ENCODE results near the gene SUGCT.
A peak's percentile ranks its signal among the peaks of the same experiment; 100 is the strongest.

The SUGCT gene

DNA sequence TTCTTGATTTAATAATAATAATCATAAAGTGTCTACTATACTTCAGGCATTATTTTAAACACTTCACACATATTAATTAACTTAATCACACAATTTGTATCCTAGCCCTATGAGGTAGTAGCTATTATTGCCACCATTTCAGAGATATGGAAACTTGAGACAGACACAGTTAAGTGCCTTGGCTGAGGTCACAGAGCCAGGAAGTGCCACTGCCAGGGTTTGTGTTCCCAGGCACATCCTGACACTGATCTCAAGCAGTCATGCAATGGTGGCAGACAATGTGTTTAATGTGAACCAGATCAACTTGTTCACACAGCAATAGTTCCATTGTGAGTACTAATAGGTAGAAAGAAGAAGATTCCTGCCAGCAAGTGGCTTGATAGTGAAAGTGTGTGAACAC, 666.0 kb downstream of the SUGCT start:
- no peak for DNase-seq

- peak; percentile 21 for DNase-seq
Observed at GRCh38 chr7:40802497-40802896, 667.7 kb downstream of the SUGCT start.

DNA sequence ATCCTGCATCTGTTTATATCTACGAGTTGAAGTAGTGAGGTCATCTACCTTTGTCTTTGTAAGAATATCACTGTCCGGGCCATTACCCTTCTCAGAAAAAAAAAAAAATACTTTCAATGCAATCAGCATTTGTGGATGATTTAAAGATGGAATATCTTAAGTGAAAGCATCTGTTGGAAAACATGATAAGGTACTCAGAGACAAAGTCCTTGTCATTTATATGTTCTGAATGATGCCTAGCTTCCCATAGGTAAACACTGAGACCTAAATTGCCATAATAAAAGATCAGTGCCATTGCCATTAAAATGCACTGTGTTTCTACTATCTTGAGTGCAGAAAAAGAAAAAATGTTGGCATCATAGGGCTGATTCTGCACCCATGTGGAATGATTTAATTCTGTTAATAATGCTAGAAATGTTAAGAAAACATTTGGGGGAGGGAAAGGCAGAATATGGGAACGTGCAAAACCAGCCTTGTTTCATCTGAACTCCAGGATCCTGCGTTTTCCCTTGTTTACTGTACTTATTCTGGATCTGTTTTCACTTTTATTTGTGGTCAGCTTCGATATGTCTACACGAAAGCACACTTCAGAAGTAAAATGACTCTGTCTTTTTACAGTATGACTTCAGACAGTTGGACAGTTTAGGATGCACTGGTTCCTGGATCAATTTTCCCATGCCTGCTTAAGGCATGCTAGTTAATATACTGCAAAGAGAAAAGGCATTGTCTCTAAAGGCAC, 669.8 kb downstream of the SUGCT start:
- peak; percentile 40 for DNase-seq

DNA sequence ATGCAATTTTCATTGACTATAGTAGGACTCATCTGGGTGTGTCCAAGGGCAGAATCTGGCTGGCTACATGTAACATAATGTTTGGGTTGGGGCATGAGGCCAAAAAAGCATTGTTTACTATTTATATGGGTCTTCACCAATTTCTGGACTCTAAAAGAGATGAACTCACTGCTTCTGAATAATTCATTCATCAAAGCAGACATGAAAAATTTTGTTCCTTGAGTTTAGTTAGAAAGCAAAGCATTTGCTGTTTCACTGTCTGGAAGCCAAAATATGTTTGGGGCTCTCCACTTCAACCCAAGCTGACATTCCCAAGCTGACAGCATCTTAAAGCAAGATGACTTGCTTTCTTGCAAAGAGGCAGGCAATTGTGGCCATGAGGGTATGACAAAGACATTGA, 670.6 kb downstream of the SUGCT start:
- DNase-seq: peak; percentile 49

- DNase-seq: peak; percentile 100
Observed at GRCh38 chr7:40808378-40808942, 673.7 kb downstream of the SUGCT start.

DNA sequence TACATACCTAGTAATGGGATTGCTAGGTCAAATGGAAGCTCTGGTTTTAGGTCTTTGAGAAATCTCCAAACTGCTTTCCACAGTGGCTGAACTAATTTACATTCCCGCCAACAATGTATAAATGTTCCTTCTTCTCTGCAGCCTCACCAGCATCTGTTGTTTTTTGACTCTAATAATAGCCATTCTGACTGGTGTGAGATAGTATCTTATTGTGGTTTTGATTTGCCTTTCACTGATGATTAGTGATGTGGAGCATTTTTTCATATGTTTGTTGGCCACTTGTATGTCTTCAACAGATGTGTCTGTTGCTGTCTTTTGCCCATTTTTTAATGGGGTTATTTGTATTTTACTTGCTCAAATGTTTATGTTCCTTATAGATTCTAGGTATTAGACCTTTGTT, 675.5 kb downstream of the SUGCT start:
- peak; percentile 66 for DNase-seq

- DNase-seq: peak; percentile 23
Observed at GRCh38 chr7:40811666-40812065, 676.9 kb downstream of the SUGCT start.

DNA sequence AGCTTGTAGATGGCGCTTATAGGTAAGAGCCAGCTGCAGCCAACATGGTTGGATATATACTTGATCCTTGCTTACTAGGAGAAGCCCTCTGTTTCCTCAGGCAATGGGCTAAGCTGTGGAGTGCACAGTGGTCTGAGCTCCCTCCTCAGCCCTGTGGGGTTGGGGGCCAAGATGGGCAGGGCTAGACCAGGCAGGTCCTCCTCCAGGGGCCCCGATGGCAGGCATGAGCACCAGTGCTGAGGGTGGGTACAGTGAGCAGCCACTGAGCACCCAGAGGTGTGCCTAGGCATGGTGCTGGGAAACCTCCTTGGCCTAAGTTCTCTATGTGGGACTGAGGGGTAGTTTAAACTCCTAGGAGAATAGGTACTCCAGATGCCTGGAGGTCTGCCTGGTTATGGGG, 680.2 kb downstream of the SUGCT start:
- no peak for DNase-seq

DNA sequence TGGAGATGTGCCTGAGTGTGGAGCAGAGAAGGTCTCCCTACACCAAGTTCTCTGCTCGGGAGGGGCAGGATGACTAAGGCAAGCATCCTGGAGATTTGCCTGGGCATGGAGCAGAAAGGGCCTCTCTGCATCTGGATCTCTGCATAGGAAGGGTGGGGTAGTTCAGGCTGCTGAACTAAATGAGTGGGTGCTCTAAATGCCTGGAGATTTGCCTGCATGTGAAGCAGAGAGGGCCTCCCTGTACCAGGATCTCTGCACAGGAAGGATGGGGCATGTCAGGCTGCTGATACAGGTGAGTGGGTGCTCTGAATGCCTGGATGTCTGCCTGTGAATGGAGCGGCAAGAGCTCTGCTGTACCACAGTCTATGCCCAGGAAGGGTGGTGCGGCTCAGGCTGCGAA, 680.7 kb downstream of the SUGCT start:
- DNase-seq: peak; percentile 81

DNA sequence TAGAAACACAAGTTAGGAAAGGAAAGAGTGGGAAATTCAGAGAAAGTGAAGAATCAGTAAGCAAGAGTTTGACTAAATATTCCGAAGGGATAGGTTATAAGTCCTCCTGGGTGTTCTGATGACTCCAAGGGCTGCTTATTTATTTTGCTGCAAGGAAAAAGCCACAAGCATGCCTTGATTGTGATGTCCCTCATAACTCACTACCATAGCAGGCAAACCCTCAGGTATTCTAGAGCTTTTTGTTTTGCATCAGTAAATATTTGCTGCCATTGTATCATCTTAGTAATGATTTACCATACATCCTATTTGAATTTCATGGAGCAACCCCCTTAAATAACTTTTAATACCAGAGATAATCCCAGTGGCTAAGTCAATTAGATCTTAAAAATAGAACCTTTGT, 688.1 kb downstream of the SUGCT start:
- peak; percentile 47 for DNase-seq

GRCh38 chr7:40824461-40824860, 689.7 kb downstream of the SUGCT start:
- DNase-seq: no peak

GRCh38 chr7:40826411-40827221, 691.8 kb downstream of the SUGCT start:
- DNase-seq: peak; percentile 49

- DNase-seq: peak; percentile 56
Observed at GRCh38 chr7:40827222-40828085, 692.6 kb downstream of the SUGCT start.

DNA sequence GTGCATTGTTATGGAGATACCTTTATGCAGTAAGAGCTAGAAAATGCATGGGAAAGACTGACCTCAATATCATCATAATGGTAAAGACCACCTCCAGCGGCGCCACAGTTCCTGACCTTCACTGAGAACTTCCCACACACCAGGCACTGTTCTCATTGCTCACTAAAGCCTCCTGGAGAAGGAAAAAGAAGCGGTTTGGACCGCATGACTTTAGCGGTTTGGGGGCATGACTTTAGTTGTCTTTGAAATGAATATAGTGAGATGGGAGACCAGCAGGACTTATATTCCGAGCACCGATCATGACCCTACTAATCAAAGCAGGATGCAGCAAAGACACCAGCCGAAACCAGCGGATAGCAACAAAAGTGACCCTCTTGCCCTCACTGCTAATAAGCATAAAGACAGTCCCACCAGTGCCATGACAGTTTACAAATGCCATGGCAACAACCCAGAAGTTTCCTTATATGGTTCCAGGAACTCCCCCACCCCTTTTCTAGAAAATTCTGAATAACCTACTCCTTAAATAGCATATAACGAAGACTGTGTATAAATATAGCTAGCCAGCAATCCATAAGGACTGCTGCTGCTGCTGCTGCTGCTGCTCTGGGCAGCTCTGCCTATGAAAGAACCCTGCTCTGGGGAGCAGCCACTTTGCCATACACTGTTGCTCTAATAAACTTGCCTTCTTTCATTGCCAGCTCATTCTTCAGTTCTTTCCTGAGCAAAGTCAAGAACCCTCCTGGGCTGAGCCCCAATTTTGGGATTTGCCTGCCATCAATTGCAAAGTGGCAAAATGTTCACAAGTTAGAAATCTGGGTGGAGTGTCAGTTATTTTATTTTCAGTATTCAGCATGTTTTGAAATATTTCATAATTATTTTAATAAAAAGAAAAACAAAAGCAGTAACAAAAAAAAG, 694.1 kb downstream of the SUGCT start:
- DNase-seq: no peak

GRCh38 chr7:40833191-40833887, 698.5 kb downstream of the SUGCT start:
- DNase-seq: no peak

- DNase-seq: peak; percentile 32
Observed at GRCh38 chr7:40833888-40834234, 699.1 kb downstream of the SUGCT start.

- DNase-seq: peak; percentile 33
Observed at GRCh38 chr7:40836218-40836617, 701.4 kb downstream of the SUGCT start.

GRCh38 chr7:40839881-40840280, 705.1 kb downstream of the SUGCT start:
- DNase-seq: peak; percentile 45

- DNase-seq: no peak
Observed at GRCh38 chr7:40840990-40841389, 706.2 kb downstream of the SUGCT start.

DNA sequence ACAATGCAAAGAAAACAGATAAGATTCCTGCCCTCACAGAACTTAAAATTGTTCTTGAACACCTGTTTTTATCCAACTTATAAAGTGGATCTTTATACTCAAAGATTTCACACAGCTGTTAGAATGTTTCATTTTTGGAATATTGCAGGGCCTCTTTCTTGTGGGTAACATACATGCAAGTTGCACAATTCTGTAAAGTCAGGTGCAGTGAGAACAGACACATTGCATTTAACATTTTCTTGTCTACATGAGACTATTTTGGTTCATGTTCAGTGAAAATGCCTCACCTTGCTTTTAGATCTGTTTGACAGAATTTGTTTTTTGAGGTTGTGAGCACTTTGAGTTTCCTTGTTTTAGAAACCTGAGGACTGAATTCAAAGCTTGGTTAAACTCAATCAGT, 707.8 kb downstream of the SUGCT start:
- DNase-seq: no peak

- DNase-seq: no peak
Observed at GRCh38 chr7:40843338-40843985, 708.7 kb downstream of the SUGCT start.

Measured in fibroblast of skin of right biceps (primary cell).